Measurements from ENCODE around the gene MCM9. TPM values are rescaled to one million over a fixed set of nuclear protein-coding genes. Genes with fewer than 3 reads are reported as not detected.

The MCM9 gene
- total RNA-seq, 1 experiment from 2014 or later = 3.9 TPM

GRCh38 chr6:118768904-118769325 is 166.0 kb downstream of the MCM9 start:
- no peak for DNase-seq (ENCODE audit: low read depth)

GRCh38 chr6:118768441-118768840 is 166.5 kb downstream of the MCM9 start:
- no peak for DNase-seq (ENCODE audit: low read depth)

GRCh38 chr6:118765316-118765715 is 169.6 kb downstream of the MCM9 start:
- DNase-seq (ENCODE audit: low read depth) = peak; percentile 73

GRCh38 chr6:118764766-118765165 is 170.2 kb downstream of the MCM9 start:
- no peak for DNase-seq (ENCODE audit: low read depth)

Other genes with a start within 250 kb of the MCM9 start
- gene ASF1A, start 41.0 kb downstream of the MCM9 start, total RNA-seq (2014; rRNA removed; shearing (Covaris generic)) = 16.1 and 24.2 TPM in 2 replicates
- 0.79 and 5.4 TPM in 2 replicates for gene FAM184A, start 143.5 kb upstream of the MCM9 start, total RNA-seq (2014; rRNA removed; shearing (Covaris generic))